ENCODE measurements around the gene ABLIM2. TPM values are rescaled to one million over a fixed set of nuclear protein-coding genes. Genes with fewer than 3 reads are reported as not detected.

Gene ABLIM2
- total RNA-seq, 2 donors from 2014 or later: 5.7 to 11.2 TPM

DNA sequence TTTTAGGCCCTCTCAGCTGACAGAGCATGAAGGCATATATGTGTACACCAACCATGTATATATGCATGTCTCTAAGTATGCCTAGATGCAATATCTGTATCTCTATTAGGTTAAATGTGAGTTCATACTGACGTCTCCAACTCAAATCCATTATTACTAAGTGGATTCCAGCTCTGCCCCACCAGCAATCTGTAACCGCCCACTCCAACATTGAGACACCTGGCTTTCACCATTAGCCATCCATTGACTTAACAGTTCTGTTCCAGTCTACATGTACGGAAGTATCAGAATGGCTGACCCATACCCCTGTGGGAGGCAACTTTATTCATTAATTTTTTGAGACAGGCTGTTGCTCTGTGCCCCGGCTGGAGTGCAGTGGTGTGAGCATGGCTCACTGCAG lies 25.4 kb upstream of the ABLIM2 start:
- peak overlapping the region in 1 of 2 donors; percentile 61 for H3K27ac ChIP-seq
- no peak for DNase-seq (ENCODE audit: low spot score)
- H3K36me3 ChIP-seq: no peaks in the 10 kb centered on the region
- no peaks in the 10 kb centered on the region for H3K9me3 ChIP-seq
- peaks cover 0 to 52% of the 10 kb centered on the region in 2 donors for H3K4me1 ChIP-seq
- TF ChIP-seq, protein P1, sequence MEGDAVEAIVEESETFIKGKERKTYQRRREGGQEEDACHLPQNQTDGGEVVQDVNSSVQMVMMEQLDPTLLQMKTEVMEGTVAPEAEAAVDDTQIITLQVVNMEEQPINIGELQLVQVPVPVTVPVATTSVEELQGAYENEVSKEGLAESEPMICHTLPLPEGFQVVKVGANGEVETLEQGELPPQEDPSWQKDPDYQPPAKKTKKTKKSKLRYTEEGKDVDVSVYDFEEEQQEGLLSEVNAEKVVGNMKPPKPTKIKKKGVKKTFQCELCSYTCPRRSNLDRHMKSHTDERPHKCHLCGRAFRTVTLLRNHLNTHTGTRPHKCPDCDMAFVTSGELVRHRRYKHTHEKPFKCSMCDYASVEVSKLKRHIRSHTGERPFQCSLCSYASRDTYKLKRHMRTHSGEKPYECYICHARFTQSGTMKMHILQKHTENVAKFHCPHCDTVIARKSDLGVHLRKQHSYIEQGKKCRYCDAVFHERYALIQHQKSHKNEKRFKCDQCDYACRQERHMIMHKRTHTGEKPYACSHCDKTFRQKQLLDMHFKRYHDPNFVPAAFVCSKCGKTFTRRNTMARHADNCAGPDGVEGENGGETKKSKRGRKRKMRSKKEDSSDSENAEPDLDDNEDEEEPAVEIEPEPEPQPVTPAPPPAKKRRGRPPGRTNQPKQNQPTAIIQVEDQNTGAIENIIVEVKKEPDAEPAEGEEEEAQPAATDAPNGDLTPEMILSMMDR (IDR thresholded peaks at IDR 0.05): no peak
- H3K27me3 ChIP-seq: no peaks in the 10 kb centered on the region
- H3K4me3 ChIP-seq: no peak overlapping the region

DNA sequence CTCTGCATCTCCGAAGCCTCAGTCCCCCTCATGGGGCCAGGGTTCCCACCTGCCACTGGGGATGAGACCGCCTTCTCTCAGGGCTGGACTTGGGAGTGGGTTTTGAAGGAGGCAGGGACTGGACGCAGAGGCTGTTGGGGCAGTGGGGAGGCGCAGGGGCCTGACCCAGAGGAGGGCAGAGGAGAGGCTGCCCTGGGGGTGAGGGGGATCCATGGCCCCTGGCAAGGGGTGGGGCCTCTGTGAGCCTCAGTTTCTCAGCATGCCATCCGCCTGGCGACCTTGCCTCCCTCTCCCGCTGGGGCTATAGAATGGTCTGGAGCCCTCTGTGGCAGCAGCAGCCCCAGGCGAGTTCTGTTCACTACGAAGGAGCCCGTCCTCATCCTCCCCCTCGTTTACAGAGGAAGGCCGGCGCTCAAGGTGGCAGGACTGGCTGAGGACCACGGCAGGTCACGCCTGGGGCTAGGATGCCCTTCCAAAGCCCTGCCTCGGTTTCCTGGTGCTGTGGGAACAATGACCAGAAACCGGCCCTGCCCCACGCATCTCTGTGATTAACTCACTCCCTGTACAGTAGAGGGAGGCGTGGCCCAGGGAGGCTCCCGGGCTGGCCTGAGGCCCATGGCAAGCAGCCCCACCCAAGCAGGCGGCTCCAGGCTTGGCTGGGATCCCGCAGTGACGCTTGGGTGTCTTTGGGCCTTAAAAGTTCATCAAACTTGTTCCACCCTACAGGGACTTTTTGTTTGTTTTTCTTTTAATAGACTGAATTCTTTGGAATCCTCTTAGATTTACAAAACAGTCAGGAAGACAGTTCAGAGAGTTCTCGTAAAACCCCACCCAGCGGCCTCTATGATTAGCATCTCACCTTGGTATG lies 24.5 kb upstream of the ABLIM2 start:
- no peaks in the 10 kb centered on the region for H3K9me3 ChIP-seq
- H3K27me3 ChIP-seq: no peaks in the 10 kb centered on the region
- peaks cover 0 to 43% of the 10 kb centered on the region in 2 donors for H3K4me1 ChIP-seq
- no peak overlapping the region for H3K4me3 ChIP-seq
- TF ChIP-seq, protein P1 (IDR thresholded peaks at IDR 0.05): no peak
- peak; percentile 90 for DNase-seq (ENCODE audit: low spot score)
- no peaks in the 10 kb centered on the region for H3K36me3 ChIP-seq
- peak overlapping the region; percentile 43 to 61 for H3K27ac ChIP-seq

DNA sequence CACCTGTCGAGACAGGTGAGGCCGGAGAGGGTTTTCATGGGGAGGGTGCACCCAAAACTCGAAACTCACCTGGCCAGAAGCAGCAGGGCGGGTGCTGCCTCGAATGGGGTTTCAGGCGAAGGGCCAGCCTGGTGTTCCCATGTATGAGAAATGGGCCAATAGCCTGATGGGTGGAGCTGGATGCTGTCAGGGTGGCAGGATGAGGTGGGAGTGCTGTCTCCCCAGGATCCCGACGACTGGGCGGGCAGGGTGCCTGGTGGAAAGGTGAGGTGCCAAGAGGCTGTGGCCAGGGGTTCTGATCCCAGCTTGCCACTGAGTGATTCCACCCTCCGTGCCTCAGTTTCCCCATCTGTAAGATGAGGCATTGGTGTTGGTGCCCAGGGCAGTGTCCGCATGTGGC lies 23.7 kb upstream of the ABLIM2 start:
- Histone ChIP-seq H3K27ac (peak overlapping the region in 1 of 2 donors; percentile 43), H3K4me1 (peaks cover 0 to 43% of the 10 kb centered on the region in 2 donors)
- TF ChIP-seq, protein P1 (IDR thresholded peaks at IDR 0.05): no peak

DNA sequence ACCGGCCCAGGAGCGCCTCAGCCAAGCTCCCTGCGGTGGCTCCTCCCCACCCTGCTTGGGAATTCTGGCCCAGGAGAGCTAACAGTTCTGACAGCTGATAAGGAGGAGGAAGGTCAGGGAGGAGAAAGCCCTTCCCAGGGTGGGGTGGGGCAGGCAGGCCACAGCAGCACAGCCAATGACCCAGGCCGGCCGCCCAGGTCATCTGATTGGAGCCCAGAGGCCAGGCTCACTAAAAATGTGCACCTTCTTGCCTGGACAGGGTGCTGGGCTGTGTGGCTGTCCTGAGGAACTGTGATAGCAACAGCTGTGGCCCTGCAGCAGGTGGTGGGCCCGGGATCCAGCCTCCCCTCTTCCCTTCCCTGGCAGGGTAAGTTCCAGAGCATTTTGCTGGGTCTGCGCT lies 23.2 kb upstream of the ABLIM2 start:
- no peak overlapping the region for H3K4me3 ChIP-seq

More for the DNA sequence above, 23.7 kb upstream of the ABLIM2 start:
- Histone ChIP-seq H3K4me3 (no peak overlapping the region), H3K27me3 (no peaks in the 10 kb centered on the region), H3K9me3 (no peaks in the 10 kb centered on the region), H3K36me3 (no peaks in the 10 kb centered on the region)
- no peak for DNase-seq (ENCODE audit: low spot score)

GRCh38 chr4:8181119-8181518 lies 22.5 kb upstream of the ABLIM2 start:
- Histone ChIP-seq H3K9me3 (no peaks in the 10 kb centered on the region), H3K4me3 (no peak overlapping the region), H3K27me3 (no peaks in the 10 kb centered on the region), H3K4me1 (peaks cover 0 to 50% of the 10 kb centered on the region in 2 donors), H3K27ac (no peak overlapping the region), H3K36me3 (no peaks in the 10 kb centered on the region)
- TF ChIP-seq, protein P1 (IDR thresholded peaks at IDR 0.05): no peak
- DNase-seq (ENCODE audit: low spot score): no peak

More for the DNA sequence above, 23.2 kb upstream of the ABLIM2 start:
- Histone ChIP-seq H3K36me3 (no peaks in the 10 kb centered on the region), H3K27ac (peak overlapping the region in 1 of 2 donors; percentile 34), H3K9me3 (no peaks in the 10 kb centered on the region), H3K4me1 (peaks cover 0 to 47% of the 10 kb centered on the region in 2 donors), H3K27me3 (no peaks in the 10 kb centered on the region)
- TF ChIP-seq, protein P1 (IDR thresholded peaks at IDR 0.05): no peak
- DNase-seq (ENCODE audit: low spot score): no peak
